NCI-H2196 (cell line): Measurements from ENCODE around the gene LAPTM4A.

ENCODE experiments used
- DNase-seq: peaks from one replicate; lab custom pipeline; 2025; ENCODE audit not compliant: unreplicated experiment; lab: John Stamatoyannopoulos, UW

LAPTM4A gene

GRCh38 chr2:19989342-19989666, 62.1 kb downstream of the LAPTM4A start:
- DNase-seq, result no peak

GRCh38 chr2:19988600-19988999, 62.8 kb downstream of the LAPTM4A start:
- no peak for DNase-seq

GRCh38 chr2:19987936-19988335, 63.5 kb downstream of the LAPTM4A start:
- no peak for DNase-seq
